Kidney epithelial cell (primary cell): ENCODE data around the gene CAMK2B. TPM values are rescaled to one million over a fixed set of nuclear protein-coding genes. Genes with fewer than 3 reads are reported as not detected.

Experiments used
- DNase-seq: peaks from one replicate; pipeline ENCODE4 v3.0.0-alpha.2; 2010; ENCODE audit warnings: low read depth
- H3K27me3 ChIP-seq: 2 replicates; pipeline ENCODE4 v1.6.0; 2011; ENCODE audit warnings: low read length; ENCODE audit not compliant: control insufficient read depth, insufficient read depth
- H3K36me3 ChIP-seq: 2 replicates; pipeline ENCODE4 v1.5.1; 2011; ENCODE audit warnings: low read length; ENCODE audit not compliant: control insufficient read depth, insufficient read depth
- H3K4me3 ChIP-seq: 2 replicates; pipeline ENCODE4 v1.5.1; 2011; ENCODE audit warnings: low read depth, mild to moderate bottlenecking, control low read depth, low read length
- CTCF ChIP-seq: IDR thresholded peaks from 2 replicates; pipeline ENCODE4 v1.5.1; 2011; ENCODE audit warnings: mild to moderate bottlenecking, moderate library complexity, low read length, control low read depth, inconsistent platforms; ENCODE audit not compliant: insufficient read depth, poor library complexity, severe bottlenecking
- total RNA-seq: library from RNA; depleted of rRNA; stranded (reverse); fragments of >200 nt; gene quantifications from 2 replicates; pipeline ENCODE4 v1.2.3, GENCODE V29; 2015

CAMK2B gene
- total RNA-seq, 1 donor from 2014 or later, result not detected

GRCh38 chr7:44348300-44348699 lies 22.9 kb upstream of the CAMK2B start:
- Histone ChIP-seq H3K4me3 (no peak overlapping the region), H3K27me3 (no peaks in the 10 kb centered on the region), H3K36me3 (no peaks in the 10 kb centered on the region)
- DNase-seq, result no peak
- peak; percentile 50 for TF ChIP-seq CTCF

- DNase-seq, result no peak
- H3K27me3 ChIP-seq, result no peaks in the 10 kb centered on the region
- H3K4me3 ChIP-seq, result no peak overlapping the region
- no peaks in the 10 kb centered on the region for H3K36me3 ChIP-seq
- no peak for TF ChIP-seq CTCF
These were observed 22.2 kb upstream of the CAMK2B start for GRCh38 chr7:44347546-44348114.

GRCh38 chr7:44346063-44346462 lies 20.7 kb upstream of the CAMK2B start:
- Histone ChIP-seq H3K4me3 (no peak overlapping the region), H3K36me3 (no peaks in the 10 kb centered on the region), H3K27me3 (no peaks in the 10 kb centered on the region)
- no peak for TF ChIP-seq CTCF
- no peak for DNase-seq

- H3K36me3 ChIP-seq, result no peaks in the 10 kb centered on the region
These were observed 16.0 kb upstream of the CAMK2B start for GRCh38 chr7:44341401-44341800.

GRCh38 chr7:44338600-44338999 lies 13.2 kb upstream of the CAMK2B start:
- Histone ChIP-seq H3K36me3 (no peaks in the 10 kb centered on the region), H3K4me3 (no peak overlapping the region), H3K27me3 (peaks cover 3% of the 10 kb centered on the region)
- DNase-seq, result no peak
- TF ChIP-seq CTCF, result no peak

More at GRCh38 chr7:44341401-44341800, 16.0 kb upstream of the CAMK2B start:
- no peak overlapping the region for H3K4me3 ChIP-seq
- TF ChIP-seq CTCF, result no peak
- peaks cover 3% of the 10 kb centered on the region for H3K27me3 ChIP-seq
- DNase-seq, result no peak

GRCh38 chr7:44336491-44336890 lies 11.1 kb upstream of the CAMK2B start:
- TF ChIP-seq CTCF, result no peak
- peaks cover 3% of the 10 kb centered on the region for H3K27me3 ChIP-seq
- no peaks in the 10 kb centered on the region for H3K36me3 ChIP-seq
- H3K4me3 ChIP-seq, result no peak overlapping the region
- no peak for DNase-seq
